Esophagus (tissue), 2 donors: ENCODE measurements around the gene CDC25B. TPM values are rescaled to one million over a fixed set of nuclear protein-coding genes. Genes with fewer than 3 reads are reported as not detected.
A peak's percentile ranks its signal among the peaks of the same experiment; 100 is the strongest.

Source experiments
- H3K27ac ChIP-seq, 2 donors: one replicate each; pipeline ENCODE4 v1.5.1; 2013; ENCODE audit warnings: low read depth in 2 of 2, mild to moderate bottlenecking in 2 of 2, inconsistent platforms in 1 of 2, low read length in 1 of 2, moderate library complexity in 1 of 2
- H3K27me3 ChIP-seq, 2 donors: one replicate each; pipeline ENCODE4 v1.6.1; 2013; ENCODE audit warnings: low read length in 2 of 2, control low read depth in 1 of 2, mild to moderate bottlenecking in 1 of 2; ENCODE audit not compliant: insufficient read depth in 2 of 2, control insufficient read depth in 1 of 2
- H3K36me3 ChIP-seq, 2 donors: one replicate each; pipeline ENCODE4 v1.6.1; 2013; ENCODE audit warnings: low read length in 1 of 2; ENCODE audit not compliant: control insufficient read depth in 2 of 2, insufficient read depth in 2 of 2
- H3K4me1 ChIP-seq, 2 donors: one replicate each; pipeline ENCODE4 v1.6.1; 2013; ENCODE audit warnings: low read length in 1 of 2; ENCODE audit not compliant: control insufficient read depth in 2 of 2, insufficient read depth in 2 of 2
- H3K4me3 ChIP-seq, 2 donors: one replicate each; pipeline ENCODE4 v1.5.1; 2013; ENCODE audit warnings: low read length in 2 of 2, mild to moderate bottlenecking in 2 of 2, low read depth in 1 of 2, moderate library complexity in 1 of 2
- H3K9me3 ChIP-seq, 2 donors: one replicate each; pipeline ENCODE4 v1.6.1; 2013; ENCODE audit warnings: mild to moderate bottlenecking in 2 of 2, low read depth in 1 of 2, low read length in 1 of 2, moderate library complexity in 1 of 2; ENCODE audit not compliant: control insufficient read depth in 2 of 2, insufficient read depth in 1 of 2
- WGBS, 2 donors: extraction: QIAGEN DNeasy Blood & Tissue Kit; methylation state at CpG; one replicate each; pipeline ENCODE4 v1.1.7; 2013; 5-methylcytosine and 5-hydroxymethylcytosine counted together
- polyA plus RNA-seq, 2 donors: library from polyadenylated mRNA; stranded (reverse); fragments of 200-250 nt; gene quantifications; one replicate each; pipeline ENCODE4 v1.2.3, GENCODE V29; 2013
- donor health status: healthy with polysubstance abuse.
- donor health status: Bipolar disorder and iron deficiency.

Gene CDC25B
- polyA plus RNA-seq, 2 donors = 15.6 to 21.8 TPM

GRCh38 chr20:3783511-3784195, 12.5 kb upstream of the CDC25B start:
- H3K27me3 ChIP-seq = no peaks in the 10 kb centered on the region
- peak overlapping the region; percentile 38 to 77 for H3K27ac ChIP-seq
- no peaks in the 10 kb centered on the region for H3K9me3 ChIP-seq
- peaks cover 18 to 41% of the 10 kb centered on the region in 2 donors for H3K4me1 ChIP-seq
- 58 to 66% methylated on average over 10 of the region's 10 CpGs for WGBS, 2 donors
- H3K4me3 ChIP-seq = no peak overlapping the region
- H3K36me3 ChIP-seq = peaks cover 0 to 9% of the 10 kb centered on the region in 2 donors

DNA sequence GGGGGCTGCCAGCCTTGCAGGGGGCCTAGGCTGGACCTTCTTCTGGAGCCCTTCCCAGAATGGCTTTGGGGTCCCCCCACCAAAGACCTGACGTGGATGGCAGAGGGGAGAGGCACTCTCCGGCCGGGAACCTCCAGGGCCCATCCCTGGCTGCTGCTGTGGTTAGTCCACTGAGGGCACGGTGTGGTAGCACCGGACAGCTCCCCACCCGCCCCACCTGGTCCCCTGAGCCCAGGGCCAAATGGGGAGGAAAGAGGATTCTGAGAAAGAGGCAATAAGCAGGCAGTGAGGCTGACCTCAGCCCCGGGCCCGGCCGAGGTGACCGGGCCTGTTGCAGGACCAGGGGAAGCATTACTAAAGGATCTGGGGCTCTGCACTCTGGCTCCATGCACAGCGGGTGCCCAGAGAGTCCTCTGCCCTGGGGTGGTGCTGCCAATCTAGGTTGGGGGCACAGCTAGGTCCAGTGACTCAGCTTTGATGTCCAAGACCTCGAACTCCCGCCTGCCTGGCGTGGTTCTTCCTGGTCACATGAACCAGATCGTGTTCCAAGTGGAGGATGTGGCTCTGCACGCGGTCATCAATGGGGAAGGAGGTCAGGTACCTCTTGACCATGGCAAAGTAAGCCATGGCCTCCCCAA, 11.8 kb upstream of the CDC25B start:
- Histone ChIP-seq H3K27ac (peak overlapping the region; percentile 6 to 16), H3K36me3 (peaks cover 0 to 9% of the 10 kb centered on the region in 2 donors), H3K4me3 (peak overlapping the region in 1 of 2 donors; percentile 86), H3K4me1 (peaks cover 18 to 41% of the 10 kb centered on the region in 2 donors), H3K27me3 (no peaks in the 10 kb centered on the region), H3K9me3 (no peaks in the 10 kb centered on the region)
- 53 to 68% methylated on average over 17 of the region's 17 CpGs for WGBS, 2 donors

GRCh38 chr20:3784863-3785239, 11.3 kb upstream of the CDC25B start:
- peak overlapping the region in 1 of 2 donors; percentile 6 for H3K27ac ChIP-seq
- 59 to 78% methylated on average over 6 of the region's 6 CpGs for WGBS, 2 donors
- H3K36me3 ChIP-seq = peaks cover 0 to 9% of the 10 kb centered on the region in 2 donors
- peaks cover 18 to 41% of the 10 kb centered on the region in 2 donors for H3K4me1 ChIP-seq
- H3K27me3 ChIP-seq = no peaks in the 10 kb centered on the region
- H3K4me3 ChIP-seq = peak overlapping the region; percentile 18 to 86
- no peaks in the 10 kb centered on the region for H3K9me3 ChIP-seq

GRCh38 chr20:3785240-3786125, 10.6 kb upstream of the CDC25B start:
- Histone ChIP-seq H3K9me3 (no peaks in the 10 kb centered on the region), H3K27ac (peak overlapping the region; percentile 84 to 92), H3K36me3 (peaks cover 0 to 9% of the 10 kb centered on the region in 2 donors), H3K27me3 (no peaks in the 10 kb centered on the region), H3K4me1 (peaks cover 18 to 41% of the 10 kb centered on the region in 2 donors), H3K4me3 (peak overlapping the region; percentile 81 to 86)
- WGBS, 2 donors = 20 to 27% methylated on average over 65 to 79 of the region's 79 CpGs

GRCh38 chr20:3786126-3786484, 10.0 kb upstream of the CDC25B start:
- H3K4me1 ChIP-seq = peaks cover 18 to 39% of the 10 kb centered on the region in 2 donors

GRCh38 chr20:3786665-3787323, 9.3 kb upstream of the CDC25B start, which contains the start of gene CENPB:
TSS of gene CENPB (minus strand) at chr20:3786740. CDS start at chr20:3786483, 257 bp downstream.
- 2% methylated on average over 46 to 70 of the region's 70 CpGs for WGBS, 2 donors
- Histone ChIP-seq H3K9me3 (no peaks in the 10 kb centered on the region), H3K27me3 (no peaks in the 10 kb centered on the region), H3K4me3 (peak within 1 kb of the TSS; percentile 81 to 86), H3K27ac (peak within 1 kb of the TSS; percentile 84 to 92), H3K36me3 (peaks cover 0 to 9% of the 10 kb centered on the region in 2 donors), H3K4me1 (peaks cover 18 to 35% of the 10 kb centered on the region in 2 donors)

More at GRCh38 chr20:3786126-3786484, 10.0 kb upstream of the CDC25B start:
- H3K27me3 ChIP-seq = no peaks in the 10 kb centered on the region
- peak overlapping the region; percentile 81 to 86 for H3K4me3 ChIP-seq
- 2 to 3% methylated on average over 30 to 35 of the region's 35 CpGs for WGBS, 2 donors
- H3K27ac ChIP-seq = peak overlapping the region; percentile 84 to 92
- no peaks in the 10 kb centered on the region for H3K9me3 ChIP-seq
- H3K36me3 ChIP-seq = peaks cover 0 to 9% of the 10 kb centered on the region in 2 donors

GRCh38 chr20:3787324-3788014, 8.6 kb upstream of the CDC25B start:
- no peaks in the 10 kb centered on the region for H3K9me3 ChIP-seq
- H3K27me3 ChIP-seq = no peaks in the 10 kb centered on the region
- peaks cover 18 to 35% of the 10 kb centered on the region in 2 donors for H3K4me1 ChIP-seq
- no peak overlapping the region for H3K27ac ChIP-seq
- H3K36me3 ChIP-seq = peaks cover 0 to 9% of the 10 kb centered on the region in 2 donors
- peak overlapping the region in 1 of 2 donors; percentile 86 for H3K4me3 ChIP-seq
- WGBS, 2 donors = 74 to 76% methylated on average over 5 of the region's 5 CpGs

GRCh38 chr20:3788685-3789155, 7.4 kb upstream of the CDC25B start:
- WGBS, 2 donors = 45 to 55% methylated on average over 4 of the region's 4 CpGs
- no peaks in the 10 kb centered on the region for H3K27me3 ChIP-seq
- no peaks in the 10 kb centered on the region for H3K9me3 ChIP-seq
- H3K4me3 ChIP-seq = no peak overlapping the region
- peaks cover 0 to 5% of the 10 kb centered on the region in 2 donors for H3K36me3 ChIP-seq
- H3K4me1 ChIP-seq = peaks cover 14 to 24% of the 10 kb centered on the region in 2 donors
- H3K27ac ChIP-seq = no peak overlapping the region
